Endothelial cell (in vitro differentiated cells): Measurements from ENCODE around the gene ITPRIP. TPM values are rescaled to one million over a fixed set of nuclear protein-coding genes. Genes with fewer than 3 reads are reported as not detected.

Experiments
- DNase-seq: peaks from one replicate; pipeline ENCODE4 v3.0.0; 2021; ENCODE audit warnings: low spot score
- H3K27ac Mint-ChIP-seq: one replicate; pipeline ENCODE4 v1.8.0; 2021; ENCODE audit warnings: mixed read lengths, inconsistent platforms; ENCODE audit not compliant: unreplicated experiment
- H3K27me3 Mint-ChIP-seq: one replicate; pipeline ENCODE4 v1.8.0; 2021; ENCODE audit warnings: mild to moderate bottlenecking, moderate library complexity, mixed read lengths, inconsistent platforms; ENCODE audit not compliant: unreplicated experiment
- H3K36me3 Mint-ChIP-seq: one replicate; pipeline ENCODE4 v1.8.0; 2021; ENCODE audit warnings: mild to moderate bottlenecking, low read depth, mixed read lengths, inconsistent platforms; ENCODE audit not compliant: unreplicated experiment
- H3K4me1 Mint-ChIP-seq: one replicate; pipeline ENCODE4 v1.8.0; 2021; ENCODE audit warnings: mild to moderate bottlenecking, mixed read lengths, inconsistent platforms; ENCODE audit not compliant: unreplicated experiment
- H3K4me3 Mint-ChIP-seq: one replicate; pipeline ENCODE4 v1.8.0; 2021; ENCODE audit warnings: mild to moderate bottlenecking, mixed read lengths, inconsistent platforms; ENCODE audit not compliant: unreplicated experiment
- H3K9me3 Mint-ChIP-seq: one replicate; pipeline ENCODE4 v1.8.0; 2021; ENCODE audit warnings: mixed read lengths, inconsistent platforms; ENCODE audit not compliant: unreplicated experiment
- total RNA-seq: library from RNA; stranded (reverse); fragmentation: NEBNext Ultra II Directional; extraction: Animal tissue kit (Norgen Biotek cat#: 25700); gene quantifications from one replicate; pipeline ENCODE4 v1.2.1, GENCODE V29; 2021; ENCODE audit not compliant: unreplicated experiment
- TF ChIP-seq, protein P1 (sequence below): fragments of 200-600 bp; sonication (generic); IDR thresholded peaks from one replicate; pipeline ENCODE4 v1.5.0; 2021; ENCODE audit warnings: antibody characterized with exemption; ENCODE audit not compliant: unreplicated experiment

The ITPRIP gene
- total RNA-seq, 1 donor from 2014 or later: 16.3 TPM

DNA sequence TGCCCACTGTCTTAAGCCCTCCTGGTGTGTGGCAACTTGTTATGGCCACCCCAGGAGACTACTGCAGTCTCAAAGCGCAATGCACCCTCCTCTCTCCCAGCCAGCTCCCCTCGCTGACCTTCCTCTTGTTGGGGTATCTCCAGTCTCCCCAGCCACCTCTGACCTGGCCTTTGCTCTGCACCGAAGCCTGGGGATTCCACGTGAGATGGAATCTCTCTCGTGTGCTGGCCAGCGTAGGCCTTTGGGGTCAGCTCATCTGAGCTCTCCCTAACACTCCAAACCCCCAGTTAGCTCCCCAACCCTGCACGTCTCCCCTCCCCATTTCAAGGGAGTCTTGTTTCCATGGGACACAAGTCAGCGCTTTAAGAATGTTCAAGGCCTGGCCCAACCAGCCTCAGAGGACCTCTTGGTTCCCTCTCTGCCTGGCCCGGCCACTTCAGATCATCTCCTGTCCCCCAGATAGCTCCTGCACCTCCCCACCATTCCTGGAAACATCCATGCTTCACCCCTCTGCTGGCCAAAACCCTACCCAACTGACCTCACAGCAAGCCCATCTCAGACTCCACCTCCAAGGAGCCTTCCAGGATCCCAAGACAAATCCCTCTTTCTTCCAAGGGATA lies 11.2 kb downstream of the ITPRIP start:
- peaks cover 21% of the 10 kb centered on the region for H3K27me3 Mint-ChIP-seq
- H3K4me1 Mint-ChIP-seq: peaks cover 82% of the 10 kb centered on the region
- no peaks in the 10 kb centered on the region for H3K9me3 Mint-ChIP-seq
- TF ChIP-seq, protein P1, sequence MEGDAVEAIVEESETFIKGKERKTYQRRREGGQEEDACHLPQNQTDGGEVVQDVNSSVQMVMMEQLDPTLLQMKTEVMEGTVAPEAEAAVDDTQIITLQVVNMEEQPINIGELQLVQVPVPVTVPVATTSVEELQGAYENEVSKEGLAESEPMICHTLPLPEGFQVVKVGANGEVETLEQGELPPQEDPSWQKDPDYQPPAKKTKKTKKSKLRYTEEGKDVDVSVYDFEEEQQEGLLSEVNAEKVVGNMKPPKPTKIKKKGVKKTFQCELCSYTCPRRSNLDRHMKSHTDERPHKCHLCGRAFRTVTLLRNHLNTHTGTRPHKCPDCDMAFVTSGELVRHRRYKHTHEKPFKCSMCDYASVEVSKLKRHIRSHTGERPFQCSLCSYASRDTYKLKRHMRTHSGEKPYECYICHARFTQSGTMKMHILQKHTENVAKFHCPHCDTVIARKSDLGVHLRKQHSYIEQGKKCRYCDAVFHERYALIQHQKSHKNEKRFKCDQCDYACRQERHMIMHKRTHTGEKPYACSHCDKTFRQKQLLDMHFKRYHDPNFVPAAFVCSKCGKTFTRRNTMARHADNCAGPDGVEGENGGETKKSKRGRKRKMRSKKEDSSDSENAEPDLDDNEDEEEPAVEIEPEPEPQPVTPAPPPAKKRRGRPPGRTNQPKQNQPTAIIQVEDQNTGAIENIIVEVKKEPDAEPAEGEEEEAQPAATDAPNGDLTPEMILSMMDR: no peak
- no peak for DNase-seq
- H3K27ac Mint-ChIP-seq: peak overlapping the region; percentile 52
- peak overlapping the region; percentile 69 for H3K4me3 Mint-ChIP-seq
- H3K36me3 Mint-ChIP-seq: peaks cover 11% of the 10 kb centered on the region

DNA sequence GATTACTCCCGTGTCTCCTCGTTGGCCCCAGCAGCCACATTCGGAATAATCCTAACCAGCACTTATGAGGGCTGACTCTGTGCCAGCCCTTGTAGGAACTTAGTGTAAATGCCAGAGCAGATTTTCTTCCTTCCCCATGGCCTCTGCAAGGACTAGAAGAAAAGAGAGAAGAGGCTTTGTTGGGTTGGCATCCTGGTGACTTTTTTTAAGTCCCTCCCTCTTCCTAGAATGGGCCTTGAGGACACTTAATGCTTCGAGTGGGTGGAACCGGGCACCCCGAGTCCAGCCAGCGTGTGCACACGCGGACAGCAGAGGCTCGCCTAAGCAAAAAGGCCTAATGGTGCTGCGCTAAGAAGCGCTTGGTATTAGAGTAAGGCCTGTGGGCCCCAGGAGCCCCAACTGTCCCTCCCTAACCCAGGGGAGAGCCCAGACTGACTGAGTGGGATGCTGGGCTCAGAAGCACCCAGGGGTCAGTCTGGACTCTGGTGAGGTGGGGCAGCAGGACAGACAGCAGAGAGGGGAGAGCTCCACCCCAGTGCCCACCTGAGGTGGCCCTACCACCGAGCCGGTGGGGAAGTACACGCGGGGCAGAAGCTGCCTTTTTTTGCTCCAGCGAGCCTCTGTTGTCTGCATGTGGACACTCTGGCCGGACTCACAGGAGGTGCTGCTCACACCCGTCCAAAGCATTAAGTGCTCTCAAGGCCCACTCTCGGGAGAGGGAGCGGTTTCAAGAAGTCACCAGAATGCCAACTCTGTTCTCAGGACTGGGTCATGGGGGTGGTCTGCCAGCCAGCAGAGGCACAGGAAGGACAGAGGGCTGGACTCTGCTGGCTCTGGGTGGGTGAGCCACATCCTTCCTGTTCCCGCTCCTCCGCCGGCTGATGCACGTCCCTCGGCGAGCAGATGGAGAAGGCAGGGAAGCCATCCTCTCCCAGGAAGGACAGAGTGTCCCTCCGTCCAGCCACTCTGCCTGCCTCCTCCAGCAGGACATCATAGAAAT lies 12.5 kb downstream of the ITPRIP start:
- Mint-ChIP-seq H3K27me3 (peaks cover 23% of the 10 kb centered on the region), H3K4me1 (peaks cover 77% of the 10 kb centered on the region), H3K9me3 (no peaks in the 10 kb centered on the region), H3K4me3 (no peak overlapping the region), H3K27ac (peak overlapping the region; percentile 28), H3K36me3 (peaks cover 8% of the 10 kb centered on the region)
- DNase-seq: no peak
- TF ChIP-seq, protein P1: no peak

DNA sequence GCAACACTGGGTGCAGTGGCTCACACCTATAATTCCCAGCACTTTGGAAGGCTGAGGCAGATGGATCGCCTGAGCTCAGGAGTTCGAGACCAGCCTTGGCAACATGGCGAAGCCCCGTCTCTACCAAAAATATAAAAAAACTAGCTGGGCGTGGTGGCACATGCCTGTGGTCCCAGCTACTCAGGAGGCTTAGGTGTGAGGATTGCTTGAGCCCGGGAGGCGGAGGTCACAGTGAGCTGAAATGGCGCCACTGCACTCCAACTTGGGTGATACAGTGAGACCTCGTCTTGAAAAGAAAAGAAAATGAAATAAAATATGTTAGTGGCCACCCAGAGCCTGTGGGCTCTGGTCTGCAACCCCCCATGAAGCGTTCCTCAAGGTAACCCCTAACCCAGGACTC lies 13.3 kb downstream of the ITPRIP start:
- Mint-ChIP-seq H3K27ac (no peak overlapping the region), H3K9me3 (no peaks in the 10 kb centered on the region), H3K36me3 (peaks cover 7% of the 10 kb centered on the region), H3K27me3 (peaks cover 25% of the 10 kb centered on the region), H3K4me3 (no peak overlapping the region), H3K4me1 (peaks cover 76% of the 10 kb centered on the region)
- TF ChIP-seq, protein P1: no peak
- no peak for DNase-seq

DNA sequence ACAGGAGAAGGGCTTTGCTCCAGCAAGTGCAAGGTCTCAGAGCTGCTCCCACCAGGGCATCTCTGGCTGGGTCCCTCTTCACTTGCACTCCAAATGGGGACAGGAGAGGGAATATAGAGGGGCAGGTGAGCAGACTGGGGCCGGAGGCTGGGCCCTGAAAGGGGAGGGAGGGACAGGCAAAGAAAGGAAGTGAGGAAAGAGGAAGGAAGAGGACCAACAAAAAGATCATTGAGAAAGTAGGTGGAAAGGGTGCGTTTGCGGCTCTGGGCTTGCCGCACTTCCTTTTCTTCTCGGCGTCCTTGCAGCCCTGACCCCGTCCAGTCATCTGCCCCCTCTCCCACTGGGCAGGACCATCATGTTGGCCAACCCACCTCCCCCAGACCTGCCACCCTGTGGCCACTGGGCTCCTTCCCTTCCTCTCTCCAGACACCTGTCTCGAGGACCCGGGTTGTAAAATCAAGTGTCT lies 14.0 kb downstream of the ITPRIP start:
- TF ChIP-seq, protein P1: no peak
- Mint-ChIP-seq H3K27ac (no peak overlapping the region), H3K4me3 (no peak overlapping the region), H3K4me1 (peaks cover 81% of the 10 kb centered on the region), H3K9me3 (no peaks in the 10 kb centered on the region), H3K36me3 (peaks cover 7% of the 10 kb centered on the region), H3K27me3 (peaks cover 23% of the 10 kb centered on the region)
- DNase-seq: no peak
